ENCODE results near the gene ATP6V1A. TPM values are rescaled to one million over a fixed set of nuclear protein-coding genes. Genes with fewer than 3 reads are reported as not detected.
A peak's percentile ranks its signal among the peaks of the same experiment; 100 is the strongest.

Gene ATP6V1A
- total and polyA plus RNA-seq, 5 donors from 2014 or later = 19.3 to 50.6 (median 43.0) TPM

GRCh38 chr3:113795693-113796092, 48.9 kb downstream of the ATP6V1A start:
- Histone ChIP-seq H3K9me3 (ENCODE audit: control insufficient read depth in 2 of 2, low read length in 2 of 2) (no peaks in the 10 kb centered on the region), H3K27me3 (ENCODE audit: control insufficient read depth, insufficient read depth, low read length) (no peaks in the 10 kb centered on the region), H3K27ac (ENCODE audit: insufficient read depth, low read length, poor library complexity, severe bottlenecking) (no peak overlapping the region), H3K36me3 (ENCODE audit: control insufficient read depth, insufficient read depth, low read length) (peaks cover 43% of the 10 kb centered on the region), H3K4me1 (ENCODE audit: control insufficient read depth, insufficient read depth, low read length, poor library complexity, severe bottlenecking) (no peaks in the 10 kb centered on the region), H3K4me3 (ENCODE audit: low read depth, low read length) (no peak overlapping the region)
- DNase-seq = no peak
- Mint-ChIP-seq H3K36me3 (peaks cover 32% of the 10 kb centered on the region), H3K27me3 (no peaks in the 10 kb centered on the region), H3K9me3 (no peaks in the 10 kb centered on the region), H3K4me3 (no peak overlapping the region), H3K27ac (no peak overlapping the region), H3K4me1 (peaks cover 0 to 5% (median 0%) of the 10 kb centered on the region in 4 donors)
- ATAC-seq (ENCODE audit: low read depth in 2 of 2) = no peak

- no peaks in the 10 kb centered on the region for H3K27me3 ChIP-seq (ENCODE audit: control insufficient read depth, insufficient read depth, low read length)
- DNase-seq = peak in 1 of 3 donors; percentile 18
- Mint-ChIP-seq H3K4me1 (no peaks in the 10 kb centered on the region), H3K36me3 (peaks cover 51% of the 10 kb centered on the region), H3K4me3 (peak overlapping the region in 1 of 4 donors; percentile 66), H3K27me3 (no peaks in the 10 kb centered on the region), H3K27ac (no peak overlapping the region), H3K9me3 (no peaks in the 10 kb centered on the region)
- H3K4me3 ChIP-seq (ENCODE audit: low read depth, low read length) = no peak overlapping the region
- ATAC-seq (ENCODE audit: low read depth in 2 of 2) = no peak
- no peaks in the 10 kb centered on the region for H3K4me1 ChIP-seq (ENCODE audit: control insufficient read depth, insufficient read depth, low read length, poor library complexity, severe bottlenecking)
- H3K27ac ChIP-seq (ENCODE audit: insufficient read depth, low read length, poor library complexity, severe bottlenecking) = no peak overlapping the region
- peaks cover 58% of the 10 kb centered on the region for H3K36me3 ChIP-seq (ENCODE audit: control insufficient read depth, insufficient read depth, low read length)
- H3K9me3 ChIP-seq (ENCODE audit: control insufficient read depth in 2 of 2, low read length in 2 of 2) = no peaks in the 10 kb centered on the region
Observed at GRCh38 chr3:113802795-113803455, 56.1 kb downstream of the ATP6V1A start.

GRCh38 chr3:113804661-113805060, 57.8 kb downstream of the ATP6V1A start:
- Histone ChIP-seq H3K27me3 (ENCODE audit: control insufficient read depth, insufficient read depth, low read length) (no peaks in the 10 kb centered on the region), H3K4me1 (ENCODE audit: control insufficient read depth, insufficient read depth, low read length, poor library complexity, severe bottlenecking) (no peaks in the 10 kb centered on the region), H3K27ac (ENCODE audit: insufficient read depth, low read length, poor library complexity, severe bottlenecking) (no peak overlapping the region), H3K36me3 (ENCODE audit: control insufficient read depth, insufficient read depth, low read length) (peaks cover 51% of the 10 kb centered on the region), H3K9me3 (ENCODE audit: control insufficient read depth in 2 of 2, low read length in 2 of 2) (no peaks in the 10 kb centered on the region), H3K4me3 (ENCODE audit: low read depth, low read length) (no peak overlapping the region)
- H3K36me3 Mint-ChIP-seq = peaks cover 54% of the 10 kb centered on the region
- H3K4me1 Mint-ChIP-seq = no peaks in the 10 kb centered on the region
- no peaks in the 10 kb centered on the region for H3K27me3 Mint-ChIP-seq
- no peak overlapping the region for H3K27ac Mint-ChIP-seq
- DNase-seq (no peak), ATAC-seq (ENCODE audit: low read depth in 2 of 2) (no peak)
- H3K4me3 Mint-ChIP-seq = no peak overlapping the region
- no peaks in the 10 kb centered on the region for H3K9me3 Mint-ChIP-seq

GRCh38 chr3:113805249-113805648, 58.4 kb downstream of the ATP6V1A start:
- H3K36me3 ChIP-seq (ENCODE audit: control insufficient read depth, insufficient read depth, low read length) = peaks cover 50% of the 10 kb centered on the region

GRCh38 chr3:113812854-113813253, 66.0 kb downstream of the ATP6V1A start:
- peaks cover 14% of the 10 kb centered on the region for H3K36me3 ChIP-seq (ENCODE audit: control insufficient read depth, insufficient read depth, low read length)
- DNase-seq = no peak
- Mint-ChIP-seq H3K4me3 (no peak overlapping the region), H3K27ac (no peak overlapping the region), H3K9me3 (no peaks in the 10 kb centered on the region), H3K4me1 (peaks cover 0 to 7% (median 0%) of the 10 kb centered on the region in 4 donors), H3K27me3 (no peaks in the 10 kb centered on the region), H3K36me3 (peaks cover 27% of the 10 kb centered on the region)
- no peaks in the 10 kb centered on the region for H3K4me1 ChIP-seq (ENCODE audit: control insufficient read depth, insufficient read depth, low read length, poor library complexity, severe bottlenecking)
- no peaks in the 10 kb centered on the region for H3K27me3 ChIP-seq (ENCODE audit: control insufficient read depth, insufficient read depth, low read length)
- no peak for ATAC-seq (ENCODE audit: low read depth in 2 of 2)
- no peak overlapping the region for H3K27ac ChIP-seq (ENCODE audit: insufficient read depth, low read length, poor library complexity, severe bottlenecking)
- H3K4me3 ChIP-seq (ENCODE audit: low read depth, low read length) = no peak overlapping the region
- no peaks in the 10 kb centered on the region for H3K9me3 ChIP-seq (ENCODE audit: control insufficient read depth in 2 of 2, low read length in 2 of 2)

More at GRCh38 chr3:113805249-113805648, 58.4 kb downstream of the ATP6V1A start:
- peaks cover 52% of the 10 kb centered on the region for H3K36me3 Mint-ChIP-seq
- H3K27ac ChIP-seq (ENCODE audit: insufficient read depth, low read length, poor library complexity, severe bottlenecking) = no peak overlapping the region
- ATAC-seq (ENCODE audit: low read depth in 2 of 2) = no peak
- H3K27me3 ChIP-seq (ENCODE audit: control insufficient read depth, insufficient read depth, low read length) = no peaks in the 10 kb centered on the region
- no peak overlapping the region for H3K4me3 Mint-ChIP-seq
- no peaks in the 10 kb centered on the region for H3K9me3 ChIP-seq (ENCODE audit: control insufficient read depth in 2 of 2, low read length in 2 of 2)
- no peak overlapping the region for H3K4me3 ChIP-seq (ENCODE audit: low read depth, low read length)
- H3K27ac Mint-ChIP-seq = no peak overlapping the region
- no peaks in the 10 kb centered on the region for H3K27me3 Mint-ChIP-seq
- no peaks in the 10 kb centered on the region for H3K4me1 Mint-ChIP-seq
- no peaks in the 10 kb centered on the region for H3K9me3 Mint-ChIP-seq
- no peaks in the 10 kb centered on the region for H3K4me1 ChIP-seq (ENCODE audit: control insufficient read depth, insufficient read depth, low read length, poor library complexity, severe bottlenecking)
- no peak for DNase-seq

- no peak overlapping the region for H3K4me3 ChIP-seq (ENCODE audit: low read depth, low read length)
- H3K27ac ChIP-seq (ENCODE audit: insufficient read depth, low read length, poor library complexity, severe bottlenecking) = no peak overlapping the region
- no peaks in the 10 kb centered on the region for H3K27me3 ChIP-seq (ENCODE audit: control insufficient read depth, insufficient read depth, low read length)
- no peak for ATAC-seq (ENCODE audit: low read depth in 2 of 2)
- H3K36me3 ChIP-seq (ENCODE audit: control insufficient read depth, insufficient read depth, low read length) = no peaks in the 10 kb centered on the region
- H3K36me3 Mint-ChIP-seq = no peaks in the 10 kb centered on the region
- DNase-seq = no peak
- H3K27me3 Mint-ChIP-seq = no peaks in the 10 kb centered on the region
- H3K9me3 ChIP-seq (ENCODE audit: control insufficient read depth in 2 of 2, low read length in 2 of 2) = no peaks in the 10 kb centered on the region
- H3K4me3 Mint-ChIP-seq = no peak overlapping the region
- H3K27ac Mint-ChIP-seq = peak overlapping the region in 1 of 3 donors; percentile 20
- peaks cover 0 to 7% (median 0%) of the 10 kb centered on the region in 4 donors for H3K4me1 Mint-ChIP-seq
- H3K4me1 ChIP-seq (ENCODE audit: control insufficient read depth, insufficient read depth, low read length, poor library complexity, severe bottlenecking) = no peaks in the 10 kb centered on the region
- H3K9me3 Mint-ChIP-seq = no peaks in the 10 kb centered on the region
Observed at GRCh38 chr3:113819866-113820265, 73.0 kb downstream of the ATP6V1A start.

GRCh38 chr3:113825090-113825489, 78.3 kb downstream of the ATP6V1A start:
- H3K9me3 Mint-ChIP-seq = peaks cover 0 to 4% (median 0%) of the 10 kb centered on the region in 7 donors
- peaks cover 0 to 3% (median under 1%) of the 10 kb centered on the region in 4 donors for H3K4me1 Mint-ChIP-seq
- Histone ChIP-seq H3K27me3 (ENCODE audit: control insufficient read depth, insufficient read depth, low read length) (no peaks in the 10 kb centered on the region), H3K4me1 (ENCODE audit: control insufficient read depth, insufficient read depth, low read length, poor library complexity, severe bottlenecking) (peaks cover 3% of the 10 kb centered on the region), H3K4me3 (ENCODE audit: low read depth, low read length) (no peak overlapping the region), H3K27ac (ENCODE audit: insufficient read depth, low read length, poor library complexity, severe bottlenecking) (no peak overlapping the region), H3K9me3 (ENCODE audit: control insufficient read depth in 2 of 2, low read length in 2 of 2) (no peaks in the 10 kb centered on the region), H3K36me3 (ENCODE audit: control insufficient read depth, insufficient read depth, low read length) (no peaks in the 10 kb centered on the region)
- no peak overlapping the region for H3K4me3 Mint-ChIP-seq
- no peaks in the 10 kb centered on the region for H3K36me3 Mint-ChIP-seq
- DNase-seq (no peak), ATAC-seq (ENCODE audit: low read depth in 2 of 2) (no peak)
- H3K27me3 Mint-ChIP-seq = no peaks in the 10 kb centered on the region
- peak overlapping the region in 1 of 3 donors; percentile 50 for H3K27ac Mint-ChIP-seq

- Mint-ChIP-seq H3K4me3 (no peak overlapping the region), H3K9me3 (peaks cover 0 to 15% (median 4%) of the 10 kb centered on the region in 7 donors), H3K27ac (peak overlapping the region in 1 of 3 donors; percentile 2), H3K36me3 (peaks cover 4% of the 10 kb centered on the region), H3K27me3 (no peaks in the 10 kb centered on the region), H3K4me1 (peaks cover 4 to 20% (median 14%) of the 10 kb centered on the region in 4 donors)
- no peak for ATAC-seq (ENCODE audit: low read depth in 2 of 2)
- no peak for DNase-seq
- Histone ChIP-seq H3K9me3 (ENCODE audit: control insufficient read depth in 2 of 2, low read length in 2 of 2) (peaks cover 0 to 2% of the 10 kb centered on the region in 2 experiments), H3K4me1 (ENCODE audit: control insufficient read depth, insufficient read depth, low read length, poor library complexity, severe bottlenecking) (peaks cover 14% of the 10 kb centered on the region), H3K4me3 (ENCODE audit: low read depth, low read length) (no peak overlapping the region), H3K27ac (ENCODE audit: insufficient read depth, low read length, poor library complexity, severe bottlenecking) (no peak overlapping the region), H3K27me3 (ENCODE audit: control insufficient read depth, insufficient read depth, low read length) (no peaks in the 10 kb centered on the region), H3K36me3 (ENCODE audit: control insufficient read depth, insufficient read depth, low read length) (no peaks in the 10 kb centered on the region)
Observed at GRCh38 chr3:113828600-113828999, 81.8 kb downstream of the ATP6V1A start.

All from CD4-positive, CD25-positive, alpha-beta regulatory T cell (primary cell).